CD4-positive, alpha-beta T cell treated with Interferon gamma for 1 hour (primary cell): ENCODE results near the gene MED9.

ENCODE experiments used
- DNase-seq: peaks from one replicate; pipeline ENCODE4 v3.0.0-alpha.2; 2020

The MED9 gene

GRCh38 chr17:17492571-17492970 lies 15.8 kb downstream of the MED9 start:
- no peak for DNase-seq

GRCh38 chr17:17493249-17493985 lies 16.6 kb downstream of the MED9 start:
- no peak for DNase-seq

- DNase-seq: no peak
Observed at GRCh38 chr17:17493986-17494466, 17.2 kb downstream of the MED9 start.

GRCh38 chr17:17494499-17494869 lies 17.7 kb downstream of the MED9 start:
- DNase-seq: no peak

GRCh38 chr17:17494870-17495535 lies 18.2 kb downstream of the MED9 start:
- no peak for DNase-seq

GRCh38 chr17:17495536-17496188 lies 18.9 kb downstream of the MED9 start:
- no peak for DNase-seq

GRCh38 chr17:17496189-17497064 lies 19.6 kb downstream of the MED9 start, which contains the start of gene RASD1:
TSS of gene RASD1 (minus strand) at chr17:17496395. CDS start at chr17:17496181, 214 bp downstream.
- peak; percentile 78 for DNase-seq

GRCh38 chr17:17497065-17497844 lies 20.5 kb downstream of the MED9 start:
- no peak for DNase-seq

GRCh38 chr17:17497845-17498520 lies 21.2 kb downstream of the MED9 start:
- no peak for DNase-seq

- no peak for DNase-seq
Observed at GRCh38 chr17:17498606-17499301, 22.0 kb downstream of the MED9 start.

- DNase-seq: no peak
Observed at GRCh38 chr17:17499402-17500145, 22.8 kb downstream of the MED9 start.

- DNase-seq: no peak
Observed at GRCh38 chr17:17500999-17501605, 24.3 kb downstream of the MED9 start.

GRCh38 chr17:17502741-17503565 lies 26.2 kb downstream of the MED9 start:
- no peak for DNase-seq

- DNase-seq: no peak
Observed at GRCh38 chr17:17503566-17504130, 26.8 kb downstream of the MED9 start.

GRCh38 chr17:17504341-17505140 lies 27.7 kb downstream of the MED9 start:
- DNase-seq: no peak

- no peak for DNase-seq
Observed at GRCh38 chr17:17505151-17505550, 28.4 kb downstream of the MED9 start.

- no peak for DNase-seq
Observed at GRCh38 chr17:17505610-17506171, 28.9 kb downstream of the MED9 start.
